Prostate gland (tissue), 2 donors: ENCODE results near the gene CELF2.

Source experiments
- POLR2AphosphoS5 ChIP-seq: sonication (generic); formaldehyde crosslinking; IDR thresholded peaks from one replicate; pipeline ENCODE4 v1.6.1; 2017; ENCODE audit warnings: antibody characterized with exemption
- TF ChIP-seq, protein P1 (sequence below), 4 experiments: fragments of 200-600 bp in 2 of 4; fragments of 450-650 bp in 2 of 4; sonication (generic) in 2 of 4; IDR thresholded peaks; 1 replicate in 3 of 4; 2 replicates in 1 of 4; pipeline ENCODE4 v1.5.1; 2016 to 2019; ENCODE audit warnings: antibody characterized with exemption in 4 of 4, mild to moderate bottlenecking in 2 of 4, moderate library complexity in 2 of 4

DNA sequence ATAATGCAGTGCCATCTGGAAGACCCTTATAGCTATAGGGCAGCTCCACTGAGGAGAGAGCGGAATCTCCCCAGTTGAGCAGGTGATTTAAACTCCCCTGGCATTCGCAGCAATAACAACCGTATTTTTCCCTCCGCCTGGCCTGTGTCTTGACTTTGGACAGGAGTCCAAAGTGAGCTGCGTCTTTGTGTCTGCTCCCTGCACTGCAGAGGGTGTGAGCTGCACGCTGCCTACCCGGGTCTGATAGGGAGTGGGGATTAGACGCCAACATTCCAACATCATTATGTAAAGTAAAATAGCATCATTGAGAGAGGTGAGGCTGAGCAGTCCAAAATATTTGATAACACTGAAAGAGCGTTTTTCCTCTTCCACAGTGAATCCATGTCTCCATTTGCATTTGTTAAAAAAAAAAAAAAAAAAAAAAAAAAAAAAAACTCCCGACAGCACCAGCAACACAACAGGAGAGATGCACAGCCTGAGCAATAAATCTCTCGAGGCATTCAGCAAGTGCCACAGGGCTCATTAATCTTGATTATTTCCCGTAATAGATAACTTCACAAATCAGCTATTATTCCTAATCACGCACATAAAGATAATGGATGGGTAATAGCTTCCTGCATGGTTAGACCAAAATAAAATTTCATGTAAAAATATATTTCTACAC lies 68.6 kb downstream of the CELF2 start:
- TF ChIP-seq POLR2AphosphoS5, result no peak
- TF ChIP-seq, protein P1, sequence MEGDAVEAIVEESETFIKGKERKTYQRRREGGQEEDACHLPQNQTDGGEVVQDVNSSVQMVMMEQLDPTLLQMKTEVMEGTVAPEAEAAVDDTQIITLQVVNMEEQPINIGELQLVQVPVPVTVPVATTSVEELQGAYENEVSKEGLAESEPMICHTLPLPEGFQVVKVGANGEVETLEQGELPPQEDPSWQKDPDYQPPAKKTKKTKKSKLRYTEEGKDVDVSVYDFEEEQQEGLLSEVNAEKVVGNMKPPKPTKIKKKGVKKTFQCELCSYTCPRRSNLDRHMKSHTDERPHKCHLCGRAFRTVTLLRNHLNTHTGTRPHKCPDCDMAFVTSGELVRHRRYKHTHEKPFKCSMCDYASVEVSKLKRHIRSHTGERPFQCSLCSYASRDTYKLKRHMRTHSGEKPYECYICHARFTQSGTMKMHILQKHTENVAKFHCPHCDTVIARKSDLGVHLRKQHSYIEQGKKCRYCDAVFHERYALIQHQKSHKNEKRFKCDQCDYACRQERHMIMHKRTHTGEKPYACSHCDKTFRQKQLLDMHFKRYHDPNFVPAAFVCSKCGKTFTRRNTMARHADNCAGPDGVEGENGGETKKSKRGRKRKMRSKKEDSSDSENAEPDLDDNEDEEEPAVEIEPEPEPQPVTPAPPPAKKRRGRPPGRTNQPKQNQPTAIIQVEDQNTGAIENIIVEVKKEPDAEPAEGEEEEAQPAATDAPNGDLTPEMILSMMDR (IDR thresholded peaks at IDR 0.05), result no peak
